ENCODE measurements around the gene SYNPO.

Gene SYNPO

DNA sequence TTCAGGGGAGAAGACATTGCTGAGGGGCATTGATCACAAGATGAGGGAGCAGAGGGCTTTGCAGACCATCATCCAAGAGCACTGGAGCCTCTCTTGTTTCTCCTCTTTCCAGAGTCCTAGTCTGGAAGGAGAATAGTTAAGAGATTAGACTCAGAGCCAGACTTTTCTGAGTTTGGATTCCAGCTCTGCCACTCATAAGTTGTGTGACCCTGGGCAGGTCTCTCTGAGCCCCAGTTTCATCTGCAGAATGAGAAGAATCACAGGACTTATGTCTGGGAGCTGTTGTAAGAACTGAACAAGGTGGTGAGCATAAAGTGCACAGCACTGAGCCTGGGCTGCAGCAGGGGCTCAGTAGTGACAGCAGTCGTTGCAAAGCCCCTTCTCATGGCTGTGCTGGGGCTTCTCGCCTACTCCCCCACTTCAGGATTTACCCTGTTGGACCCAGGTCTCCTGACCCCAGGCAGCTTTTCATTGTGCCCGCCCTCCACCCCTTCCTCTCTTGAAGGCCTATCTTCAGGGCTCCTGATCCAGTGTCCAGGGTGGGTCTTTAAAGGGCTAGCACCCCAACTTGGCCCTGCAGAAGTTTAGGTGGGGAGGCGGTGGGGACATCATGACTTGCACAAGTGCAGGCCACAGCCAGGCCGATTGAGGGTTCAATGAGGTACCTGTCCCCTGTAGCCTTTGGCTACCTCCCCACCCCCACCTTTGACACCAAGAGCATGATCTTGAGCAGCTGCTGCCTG, 1.5 kb downstream of the SYNPO start:
- DNase-seq (ENCODE audit: low read depth) = no peak

DNA sequence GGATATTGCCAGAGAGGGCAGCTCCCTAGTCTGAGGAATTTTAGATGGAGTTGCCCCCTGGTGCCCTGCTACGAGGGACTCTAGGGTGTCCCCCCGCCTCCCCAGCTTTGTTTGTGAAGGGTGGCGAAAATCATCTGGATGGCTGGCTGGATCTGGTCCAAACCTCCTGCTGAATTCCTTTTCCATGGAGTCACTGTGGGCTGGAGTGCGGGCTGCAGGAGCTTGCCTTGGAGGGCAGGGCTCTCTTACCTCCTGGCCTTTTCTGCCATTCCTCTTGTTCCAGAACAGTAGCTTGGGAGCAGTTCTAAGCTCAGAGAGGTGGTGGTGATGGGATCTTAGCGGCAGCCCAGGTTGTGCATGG, 2.1 kb downstream of the SYNPO start:
- peak; percentile 50 for DNase-seq (ENCODE audit: low read depth)

DNA sequence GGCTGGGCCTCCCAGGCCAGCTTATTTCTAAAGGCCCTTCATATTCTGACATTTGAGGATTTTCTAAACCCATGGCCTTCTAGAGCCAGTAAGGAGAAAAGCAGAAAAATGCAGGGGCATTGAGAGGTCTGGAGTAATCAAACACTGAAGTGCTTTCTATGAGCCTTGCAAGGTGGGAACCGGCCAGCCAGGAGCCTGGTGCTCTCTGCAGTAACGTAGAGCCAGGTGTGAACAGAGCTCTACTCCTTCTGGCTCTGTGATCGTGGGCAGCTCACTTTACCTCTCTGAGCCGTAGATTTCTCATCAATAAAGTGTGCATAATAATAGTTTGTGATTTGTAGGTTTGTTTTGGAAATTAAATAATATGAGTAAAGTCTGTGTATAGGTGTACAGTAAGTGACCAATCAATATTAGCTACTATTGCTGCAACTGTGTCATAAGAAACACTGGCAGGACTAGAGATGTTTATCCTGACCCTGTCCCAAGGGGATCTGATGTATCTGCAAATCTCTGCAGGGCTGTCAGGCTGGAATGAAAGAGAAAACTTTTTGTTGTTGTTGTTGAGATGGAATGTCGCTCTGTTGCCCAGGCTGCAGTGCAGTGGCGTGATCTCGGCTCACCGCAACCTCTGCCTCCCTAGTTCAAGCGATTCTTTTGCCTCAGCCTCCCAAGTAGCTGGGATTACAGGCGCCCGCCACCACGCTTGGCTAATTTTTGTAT, 2.7 kb downstream of the SYNPO start:
- no peak for DNase-seq (ENCODE audit: low read depth)

DNA sequence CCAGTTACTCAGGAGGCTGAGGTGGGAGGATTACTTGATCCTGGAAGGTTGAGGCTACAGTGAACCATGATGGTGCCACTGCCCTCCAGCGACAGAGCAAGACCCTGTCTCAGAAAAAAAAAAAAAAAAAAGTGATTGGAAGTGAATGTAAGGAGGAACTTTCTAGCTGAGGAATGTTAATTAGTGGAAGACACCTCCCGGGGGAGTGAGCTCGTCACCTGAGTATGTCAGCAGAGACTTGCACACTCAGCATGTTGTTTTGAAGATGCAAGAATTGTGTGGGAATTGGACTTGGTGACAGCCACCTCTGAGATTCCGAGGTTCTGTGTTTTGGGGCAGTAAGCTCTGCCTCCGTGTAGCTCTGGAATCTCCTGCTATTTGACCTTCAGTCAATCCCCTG, 3.6 kb downstream of the SYNPO start:
- DNase-seq (ENCODE audit: low read depth) = no peak

DNA sequence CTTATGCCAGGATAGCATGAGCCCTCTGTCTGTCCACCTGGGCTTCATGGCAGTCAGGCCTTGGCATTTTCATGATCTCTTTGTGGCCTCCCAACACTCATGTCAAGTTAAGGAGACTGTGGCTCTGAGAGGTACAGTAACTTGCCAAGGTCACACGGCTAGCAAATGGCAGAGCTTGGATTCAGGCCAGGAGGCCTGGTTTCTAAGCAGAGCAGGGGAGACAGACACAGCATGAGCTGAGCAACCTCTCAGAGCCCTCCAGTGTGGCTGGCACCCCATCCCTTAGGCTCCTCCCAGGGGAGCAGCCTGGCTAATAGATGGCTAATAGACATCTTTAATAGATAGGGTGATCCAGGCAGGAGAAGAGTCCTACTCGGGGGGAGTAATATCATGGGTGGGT, 4.1 kb downstream of the SYNPO start:
- DNase-seq (ENCODE audit: low read depth) = no peak

DNA sequence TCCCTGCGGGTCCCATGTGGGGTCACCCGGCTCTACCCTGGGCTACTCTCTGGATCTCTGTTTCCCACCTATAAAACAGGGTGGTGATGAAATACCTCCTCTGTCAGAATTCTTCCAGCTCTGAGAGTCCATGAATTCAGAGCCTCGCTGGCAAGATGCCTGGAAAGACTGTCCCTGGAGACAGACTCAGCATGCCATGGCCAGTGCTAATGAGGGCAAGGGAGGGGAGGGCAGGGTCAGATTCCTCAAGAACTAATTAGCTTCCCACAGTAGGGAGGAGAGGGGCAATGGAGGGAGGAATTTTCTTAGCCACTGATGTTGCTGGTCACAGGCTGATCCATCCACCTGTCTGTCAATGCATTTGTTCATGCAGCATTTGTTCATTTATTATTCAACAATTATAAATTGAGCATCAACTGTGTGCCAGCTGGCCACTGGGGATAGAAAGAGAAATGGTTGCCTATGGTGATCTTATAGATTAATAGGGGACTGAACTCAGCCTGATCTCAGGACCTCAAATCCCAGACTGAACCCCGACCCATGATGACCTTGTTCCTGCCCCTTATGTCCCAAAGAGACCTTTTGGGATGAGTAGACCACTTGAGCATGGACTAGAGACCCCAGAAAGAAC, 4.7 kb downstream of the SYNPO start:
- peak; percentile 67 for DNase-seq (ENCODE audit: low read depth)

DNA sequence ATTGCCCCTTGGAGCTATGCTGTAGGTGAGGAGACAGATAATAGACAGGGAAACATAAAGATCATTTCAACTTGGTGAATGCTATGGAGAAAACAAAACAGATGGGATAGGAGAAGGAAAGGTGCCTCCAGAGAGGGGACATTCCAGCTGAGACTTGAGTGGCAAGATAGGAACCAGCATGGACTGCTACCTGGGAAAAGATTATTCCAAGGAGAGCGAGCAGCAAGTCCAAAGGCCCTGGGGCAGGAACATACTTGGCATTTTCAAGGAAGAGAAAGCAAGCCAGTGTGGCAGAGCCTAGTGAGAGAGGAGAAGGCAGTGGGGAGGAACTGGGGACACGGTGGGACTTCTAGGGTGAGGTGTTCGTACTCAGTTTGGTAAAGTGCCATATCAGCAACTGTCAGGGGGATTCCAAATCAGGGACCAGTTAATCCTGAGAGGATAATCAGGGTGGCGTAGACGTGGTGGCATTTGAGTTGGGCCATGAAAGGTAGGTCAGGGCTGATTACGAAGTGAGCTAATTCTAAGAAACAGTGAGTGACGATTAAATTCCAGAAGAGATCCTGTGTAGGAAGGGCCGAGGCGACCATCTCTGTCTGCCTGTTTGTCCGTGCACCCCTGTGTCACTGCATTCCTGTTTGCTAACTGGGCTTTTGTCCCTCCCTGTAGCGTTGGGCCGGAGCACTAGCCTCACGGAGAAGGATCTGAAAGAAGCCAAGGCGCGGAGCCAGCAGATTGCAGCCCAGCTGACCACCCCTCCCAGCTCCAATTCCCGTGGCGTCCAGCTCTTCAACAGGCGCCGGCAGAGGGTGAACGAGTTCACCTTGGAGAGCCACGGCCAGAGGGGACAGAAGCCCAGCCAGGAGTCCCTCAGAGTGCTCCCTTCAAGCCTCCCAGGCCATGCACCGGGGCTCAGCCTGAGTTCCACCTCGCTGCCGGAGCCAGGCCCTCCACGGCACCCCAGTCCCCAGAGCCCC, 7.1 kb downstream of the SYNPO start:
- no peak for DNase-seq (ENCODE audit: low read depth)

DNA sequence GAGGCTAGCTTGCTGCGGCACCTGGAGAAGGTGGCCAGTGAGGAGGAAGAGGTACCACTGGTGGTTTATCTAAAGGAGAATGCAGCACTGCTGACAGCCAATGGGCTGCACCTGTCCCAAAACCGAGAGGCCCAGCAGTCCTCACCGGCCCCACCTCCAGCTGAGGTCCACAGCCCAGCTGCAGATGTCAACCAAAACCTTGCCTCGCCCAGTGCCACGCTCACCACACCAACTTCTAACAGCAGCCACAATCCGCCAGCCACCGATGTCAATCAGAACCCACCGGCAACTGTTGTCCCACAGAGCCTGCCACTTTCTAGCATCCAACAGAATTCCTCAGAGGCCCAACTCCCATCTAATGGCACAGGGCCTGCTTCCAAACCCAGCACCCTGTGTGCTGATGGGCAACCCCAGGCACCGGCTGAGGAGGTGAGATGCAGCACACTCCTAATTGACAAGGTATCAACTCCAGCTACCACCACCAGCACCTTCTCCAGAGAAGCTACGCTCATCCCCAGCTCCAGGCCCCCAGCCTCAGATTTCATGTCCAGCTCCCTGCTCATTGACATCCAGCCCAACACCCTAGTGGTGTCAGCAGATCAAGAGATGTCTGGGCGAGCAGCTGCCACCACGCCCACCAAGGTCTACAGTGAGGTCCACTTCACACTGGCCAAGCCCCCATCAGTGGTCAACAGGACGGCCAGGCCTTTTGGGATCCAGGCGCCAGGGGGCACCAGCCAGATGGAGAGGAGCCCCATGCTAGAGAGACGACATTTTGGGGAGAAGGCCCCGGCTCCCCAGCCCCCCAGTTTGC, 8.0 kb downstream of the SYNPO start:
- DNase-seq (ENCODE audit: low read depth) = no peak

DNA sequence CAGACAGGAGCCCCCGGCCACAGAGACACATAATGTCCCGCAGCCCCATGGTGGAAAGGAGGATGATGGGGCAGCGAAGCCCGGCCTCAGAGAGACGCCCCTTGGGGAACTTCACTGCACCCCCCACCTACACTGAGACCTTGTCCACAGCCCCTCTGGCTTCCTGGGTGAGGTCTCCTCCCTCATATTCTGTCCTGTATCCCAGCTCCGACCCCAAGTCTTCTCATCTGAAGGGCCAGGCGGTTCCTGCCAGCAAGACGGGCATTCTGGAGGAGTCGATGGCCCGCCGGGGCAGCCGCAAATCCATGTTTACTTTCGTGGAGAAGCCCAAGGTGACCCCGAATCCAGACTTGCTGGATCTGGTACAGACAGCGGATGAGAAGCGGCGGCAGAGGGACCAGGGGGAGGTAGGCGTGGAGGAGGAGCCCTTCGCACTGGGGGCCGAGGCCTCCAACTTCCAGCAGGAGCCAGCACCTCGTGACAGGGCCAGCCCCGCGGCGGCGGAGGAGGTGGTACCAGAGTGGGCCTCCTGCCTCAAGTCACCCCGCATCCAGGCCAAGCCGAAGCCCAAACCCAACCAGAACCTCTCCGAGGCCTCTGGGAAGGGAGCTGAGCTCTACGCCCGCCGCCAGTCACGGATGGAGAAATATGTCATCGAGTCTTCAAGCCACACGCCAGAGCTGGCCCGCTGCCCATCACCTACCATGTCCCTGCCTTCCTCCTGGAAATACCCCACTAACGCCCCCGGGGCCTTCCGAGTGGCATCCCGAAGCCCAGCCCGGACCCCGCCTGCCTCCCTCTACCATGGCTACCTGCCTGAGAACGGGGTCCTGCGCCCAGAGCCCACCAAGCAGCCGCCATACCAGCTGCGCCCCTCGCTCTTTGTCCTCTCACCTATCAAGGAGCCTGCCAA, 8.9 kb downstream of the SYNPO start:
- no peak for DNase-seq (ENCODE audit: low read depth)

DNA sequence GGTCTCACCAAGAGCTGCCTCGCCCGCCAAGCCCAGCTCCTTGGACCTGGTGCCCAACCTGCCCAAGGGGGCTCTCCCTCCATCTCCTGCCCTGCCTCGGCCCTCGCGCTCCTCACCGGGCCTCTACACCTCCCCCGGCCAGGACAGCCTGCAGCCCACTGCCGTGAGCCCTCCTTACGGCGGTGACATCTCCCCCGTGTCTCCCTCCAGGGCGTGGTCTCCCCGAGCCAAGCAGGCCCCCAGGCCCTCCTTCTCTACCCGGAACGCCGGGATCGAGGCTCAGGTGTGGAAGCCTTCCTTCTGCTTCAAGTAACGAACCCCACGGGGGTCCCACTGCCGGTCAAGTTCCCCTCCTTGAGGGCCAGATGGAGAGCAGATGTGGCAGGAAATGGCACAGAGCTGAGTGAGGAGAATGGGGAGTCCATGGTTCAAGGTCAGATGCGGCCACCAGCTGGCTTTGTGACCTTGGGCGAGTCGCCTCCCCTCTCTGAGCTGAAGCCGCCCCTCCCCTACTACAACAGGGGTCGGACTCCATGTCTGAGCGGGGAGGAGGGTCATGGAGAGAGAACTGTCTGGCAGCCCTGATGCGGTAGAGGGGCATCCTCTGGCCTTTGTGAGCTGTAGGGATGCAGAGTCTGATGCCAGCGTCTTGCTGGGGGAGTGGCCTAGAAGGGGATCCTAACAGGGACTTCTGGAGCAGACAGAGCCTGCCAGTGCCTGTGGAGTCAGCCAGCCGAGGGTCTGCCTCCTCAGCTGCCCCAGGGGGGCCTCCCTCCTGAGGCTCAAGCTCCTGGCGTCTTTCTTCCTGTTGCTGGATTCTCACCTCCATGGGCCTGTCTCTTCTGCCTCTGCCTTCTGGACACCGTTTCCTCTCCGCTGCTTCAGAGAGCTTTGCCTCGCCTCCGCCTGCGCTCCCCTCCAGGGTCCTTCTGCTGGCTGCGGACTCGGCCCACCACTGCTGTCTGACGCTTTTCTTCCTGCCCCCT, 9.9 kb downstream of the SYNPO start:
- DNase-seq (ENCODE audit: low read depth) = no peak

DNA sequence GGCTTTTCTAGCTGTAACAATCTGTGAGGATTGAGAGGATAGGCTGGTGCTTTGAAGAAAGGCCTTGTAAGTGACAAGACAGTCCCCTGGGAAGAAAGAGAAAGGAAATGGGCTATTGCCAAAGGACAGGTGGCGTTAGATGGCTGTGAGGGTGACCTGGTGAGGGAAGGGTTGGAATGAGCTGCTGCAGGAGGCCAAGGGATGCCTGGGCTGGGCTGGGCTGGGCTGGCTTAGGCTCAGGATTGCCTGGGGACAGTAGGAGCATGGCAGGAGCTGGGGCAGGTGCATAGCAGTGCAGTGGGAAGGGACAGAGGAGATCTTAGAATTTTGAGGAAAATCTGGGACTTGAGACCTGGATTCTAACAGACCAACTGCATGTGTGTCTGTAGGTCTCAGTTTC, 10.9 kb downstream of the SYNPO start:
- DNase-seq (ENCODE audit: low read depth) = no peak

DNA sequence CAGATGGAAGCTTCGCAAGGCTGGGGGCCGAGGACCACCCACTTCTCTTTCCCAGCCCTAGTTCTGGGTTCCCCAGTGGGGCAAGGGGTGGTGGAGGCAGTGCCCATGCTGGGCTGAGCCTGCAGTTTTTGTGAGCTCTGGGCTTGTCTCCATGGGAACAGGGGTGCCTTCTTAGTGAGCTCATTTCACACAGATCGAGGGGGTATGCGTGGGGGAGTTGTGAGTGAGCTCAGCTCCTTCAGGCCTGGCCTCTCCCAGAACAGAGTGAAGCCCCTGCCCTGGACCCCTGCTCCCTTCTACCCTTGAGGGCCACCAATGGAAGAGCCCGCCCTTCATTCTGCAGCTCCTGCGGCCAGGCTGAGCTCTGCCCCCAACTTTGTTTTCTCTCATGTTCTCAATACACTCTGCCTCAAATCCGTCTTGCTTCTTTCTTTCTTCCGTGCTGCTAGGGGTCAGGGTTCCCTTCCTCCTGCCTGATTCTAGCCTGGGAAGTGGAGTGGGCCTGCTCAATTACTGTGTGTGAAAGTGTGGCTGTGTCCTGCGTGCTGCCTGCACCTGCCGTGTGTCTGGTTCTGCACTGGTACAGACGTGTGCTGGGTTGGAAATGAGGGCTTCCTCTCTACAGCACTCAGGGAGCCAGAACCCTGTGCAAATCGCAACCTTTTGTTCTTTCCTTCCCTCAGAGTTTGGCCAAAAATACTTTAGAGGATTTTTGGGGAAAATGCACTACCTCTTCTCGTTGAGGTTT, 11.6 kb downstream of the SYNPO start:
- DNase-seq (ENCODE audit: low read depth) = no peak

DNA sequence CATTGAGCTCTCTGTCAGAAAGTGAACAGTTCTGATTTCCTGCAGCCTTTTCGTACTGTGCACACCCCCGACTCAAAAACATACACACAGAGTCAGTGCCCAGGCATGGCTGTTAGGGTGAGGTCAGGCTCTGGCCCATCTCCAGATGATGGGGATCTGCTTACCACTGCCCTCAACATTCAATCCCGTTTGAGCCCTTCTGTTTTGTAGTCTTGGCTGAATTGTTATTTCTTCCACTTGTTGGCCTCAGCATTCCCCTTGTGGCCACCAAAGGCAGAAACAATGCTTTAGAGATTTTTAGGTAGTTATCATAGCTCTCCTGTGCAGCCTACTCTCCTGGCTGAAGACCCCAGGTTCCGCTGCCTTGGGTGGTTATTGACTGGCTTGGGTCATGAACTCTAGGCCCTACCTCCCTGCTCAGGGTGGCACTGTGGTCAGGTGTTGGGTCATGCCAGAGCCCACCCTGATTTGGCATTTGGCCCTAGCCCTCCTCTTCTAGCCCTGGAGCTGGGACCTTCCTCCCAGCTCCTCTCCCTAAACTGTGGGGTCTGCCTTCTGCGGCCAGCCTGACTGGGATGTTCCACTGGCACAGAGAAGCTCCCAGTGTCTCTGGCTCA, 12.8 kb downstream of the SYNPO start:
- DNase-seq (ENCODE audit: low read depth) = peak; percentile 44

DNA sequence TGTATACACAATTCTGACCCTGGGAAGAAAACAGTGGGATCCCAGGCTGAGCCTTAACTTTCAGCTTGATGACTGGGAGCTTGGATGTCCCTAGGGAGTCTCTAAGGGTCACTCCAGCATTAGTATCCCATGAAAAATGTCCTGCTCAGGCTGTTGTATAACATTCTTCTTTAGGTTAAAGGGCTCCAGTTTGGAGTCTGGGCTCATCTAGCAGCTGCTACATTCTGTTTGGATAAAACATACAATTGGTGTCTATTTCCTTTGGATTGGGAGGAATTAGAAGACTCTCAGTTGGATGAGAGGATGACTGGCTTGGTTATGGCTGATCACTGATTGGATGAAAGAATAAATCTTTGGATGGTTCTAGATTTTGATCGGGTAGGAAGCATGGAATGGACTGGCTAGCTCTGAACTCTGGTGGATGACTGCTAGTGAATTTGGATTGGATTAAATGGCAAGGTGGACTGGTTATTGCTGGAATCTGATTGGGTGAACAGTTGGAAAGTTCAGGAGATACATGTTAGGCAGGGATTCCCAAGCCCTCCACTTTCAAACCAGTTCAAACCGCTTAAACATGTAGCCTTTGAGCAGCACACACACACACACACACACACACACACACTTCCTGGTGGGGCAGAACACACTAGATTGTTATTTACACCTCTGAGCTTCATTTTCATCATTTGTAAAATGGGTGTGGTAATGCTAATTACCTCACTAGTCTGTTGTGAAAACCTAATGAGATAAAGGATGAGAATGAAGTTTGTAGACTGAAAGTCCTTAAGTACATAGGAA, 13.5 kb downstream of the SYNPO start:
- DNase-seq (ENCODE audit: low read depth) = no peak

DNA sequence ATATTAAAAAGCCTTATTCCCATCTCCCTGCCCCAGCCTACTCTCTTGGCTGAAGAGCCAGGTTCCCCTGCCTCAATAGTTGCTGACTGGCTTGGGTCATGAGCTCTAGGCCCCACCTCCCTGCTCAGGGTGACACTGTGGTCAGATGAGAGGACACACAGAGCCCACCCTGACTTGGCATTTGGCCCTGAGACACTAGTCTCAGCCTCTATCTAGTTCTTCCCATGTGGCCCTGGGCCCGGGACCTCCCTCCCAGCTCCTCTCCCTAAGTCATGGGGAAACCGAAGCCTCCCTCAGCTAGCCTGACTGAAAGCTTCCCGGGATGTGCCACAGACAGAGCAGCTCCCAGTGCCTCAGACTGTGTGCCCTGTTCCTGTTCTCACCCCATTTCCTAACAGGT, 14.8 kb downstream of the SYNPO start:
- no peak for DNase-seq (ENCODE audit: low read depth)

DNA sequence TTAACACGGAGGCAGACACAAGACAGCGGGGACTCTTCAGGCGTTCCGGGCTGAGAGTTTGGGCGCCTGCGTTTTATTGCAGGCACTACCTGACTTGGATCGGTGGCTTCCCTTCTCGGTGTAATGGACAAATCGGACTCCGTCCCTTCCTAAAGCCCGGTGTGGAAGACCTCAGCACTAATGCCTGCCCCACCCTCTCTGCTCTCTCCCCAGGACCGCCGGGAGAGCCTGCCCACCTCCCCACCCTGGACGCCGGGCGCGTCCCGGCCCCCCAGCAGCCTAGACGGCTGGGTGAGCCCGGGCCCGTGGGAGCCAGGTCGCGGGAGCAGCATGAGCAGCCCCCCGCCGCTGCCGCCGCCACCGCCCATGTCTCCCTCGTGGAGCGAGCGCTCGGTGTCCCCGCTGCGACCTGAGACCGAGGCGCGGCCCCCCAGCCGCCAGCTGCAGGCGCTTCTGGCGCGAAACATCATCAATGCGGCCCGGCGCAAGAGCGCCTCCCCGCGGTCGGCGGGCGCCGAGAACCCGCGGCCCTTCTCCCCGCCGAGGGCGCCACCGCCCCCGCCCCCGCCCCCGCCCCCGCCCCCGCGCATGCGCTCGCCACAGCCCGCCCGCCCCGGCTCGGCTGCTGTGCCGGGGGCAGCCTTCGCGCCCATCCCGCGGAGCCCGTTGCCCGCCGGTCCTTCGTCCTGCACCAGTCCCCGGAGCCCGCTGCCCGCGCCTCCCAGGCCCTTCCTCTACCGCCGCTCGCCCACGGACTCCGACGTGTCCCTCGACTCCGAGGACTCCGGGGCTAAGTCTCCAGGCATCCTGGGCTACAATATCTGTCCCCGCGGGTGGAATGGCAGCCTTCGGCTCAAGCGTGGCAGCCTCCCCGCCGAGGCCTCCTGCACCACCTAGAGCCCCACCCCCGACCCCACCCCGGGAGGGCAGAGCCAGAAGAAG, 16.0 kb downstream of the SYNPO start:
- peak; percentile 37 for DNase-seq (ENCODE audit: low read depth)

All from fibroblast of the conjunctiva (primary cell).